HTERT RPE-1 (cell line): ENCODE results near the gene NDUFS7.

Source experiments
- in situ Hi-C: fragments of 300-500 bp; cut with MboI; formaldehyde crosslinking; loops from 4 replicates; pipeline ENCODE4 v1.14.3; 2020; ENCODE audit warnings: low sequenced_read_pairs

NDUFS7 gene

GRCh38 chr19:1364070-1364704 is 19.5 kb upstream of the NDUFS7 start:
- in situ Hi-C loops: no loop called here

GRCh38 chr19:1365319-1366269 is 18.1 kb upstream of the NDUFS7 start:
- in situ Hi-C loops: no loop called here

- in situ Hi-C loops: no loop called here
Measured at GRCh38 chr19:1366296-1366695, 17.4 kb upstream of the NDUFS7 start.

GRCh38 chr19:1366899-1367870 is 16.5 kb upstream of the NDUFS7 start:
- in situ Hi-C loops: no loop called here

- in situ Hi-C loops: no loop called here
Measured at GRCh38 chr19:1369214-1369805, 14.4 kb upstream of the NDUFS7 start.

- in situ Hi-C loops: no loop called here
Measured at GRCh38 chr19:1370579-1371361, 12.9 kb upstream of the NDUFS7 start.

GRCh38 chr19:1373042-1373533 is 10.6 kb upstream of the NDUFS7 start:
- in situ Hi-C loops: no loop called here

GRCh38 chr19:1373534-1374249 is 10.0 kb upstream of the NDUFS7 start:
- in situ Hi-C loops: no loop called here

GRCh38 chr19:1374250-1374577 is 9.5 kb upstream of the NDUFS7 start:
- in situ Hi-C loops: no loop called here

GRCh38 chr19:1376415-1376805 is 7.3 kb upstream of the NDUFS7 start:
- in situ Hi-C loops: no loop called here

GRCh38 chr19:1377176-1377964 is 6.3 kb upstream of the NDUFS7 start:
- in situ Hi-C loops: no loop called here

GRCh38 chr19:1377965-1378785 is 5.5 kb upstream of the NDUFS7 start:
- in situ Hi-C loops: no loop called here

- in situ Hi-C loops: no loop called here
Measured at GRCh38 chr19:1379126-1379905, 4.4 kb upstream of the NDUFS7 start.

GRCh38 chr19:1379961-1380489 is 3.7 kb upstream of the NDUFS7 start:
- in situ Hi-C loops: no loop called here

GRCh38 chr19:1382250-1382649 is 1.5 kb upstream of the NDUFS7 start:
- in situ Hi-C loops: no loop called here

GRCh38 chr19:1383017-1383311 is 743 bp upstream of the NDUFS7 start:
- in situ Hi-C loops: no loop called here

GRCh38 chr19:1384085-1384462 is 367 bp downstream of the NDUFS7 start:
- in situ Hi-C loops: no loop called here
